NT2/D1 (cell line): Measurements from ENCODE around the gene CARD14.

Experiments
- YY1 ChIP-seq: IDR thresholded peaks from 2 replicates; pipeline ENCODE4 v1.6.1; 2011; ENCODE audit not compliant: insufficient read length, insufficient read depth
- ZNF274 ChIP-seq: IDR thresholded peaks from 2 replicates; pipeline ENCODE4 v1.6.1; 2011; ENCODE audit warnings: mild to moderate bottlenecking, low read depth, low read length

- TF ChIP-seq YY1, result no peak
- TF ChIP-seq ZNF274, result no peak
Observed at GRCh38 chr17:80190716-80191115, 20.9 kb downstream of the CARD14 start.
